ENCODE measurements around the gene FRAT2.

- TF ChIP-seq POLR2A (IDR thresholded peaks at IDR 0.05; ENCODE audit: low read depth, low read length) (no peak), POLR2AphosphoS5 (IDR thresholded peaks at IDR 0.05; ENCODE audit: low read depth, low read length) (no peak)
Measured at GRCh38 chr10:97378933-97379921, 44.7 kb upstream of the FRAT2 start.

Measured in GM12892 (cell line).